H7 (cell line): ENCODE data around the gene OR51B4. TPM values are rescaled to one million over a fixed set of nuclear protein-coding genes. Genes with fewer than 3 reads are reported as not detected.
"Not testable (repeated sequence)": the region's sequence is repeated elsewhere in the genome, so short reads cannot be mapped to it uniquely, and the experiment has no call there.

Source experiments
- DNase-seq: peaks from one replicate; pipeline ENCODE4 v3.0.0; 2012
- H3K27me3 ChIP-seq: 2 replicates; pipeline ENCODE4 v1.6.0; 2011; ENCODE audit warnings: mild to moderate bottlenecking, low read length; ENCODE audit not compliant: control insufficient read depth, insufficient read depth
- H3K36me3 ChIP-seq: replicated peaks from 2 replicates; pipeline ENCODE4 v1.5.1; 2011; ENCODE audit warnings: low read length; ENCODE audit not compliant: control insufficient read depth, insufficient read depth
- H3K4me3 ChIP-seq: 2 replicates; pipeline ENCODE4 v1.5.1; 2011; ENCODE audit warnings: low read depth, mild to moderate bottlenecking, control low read depth, low read length, moderate library complexity; ENCODE audit not compliant: insufficient read depth
- total RNA-seq: library from RNA; depleted of rRNA; stranded (reverse); fragments of >200 nt; shearing (Covaris generic); gene quantifications from 2 replicates; pipeline ENCODE4 v1.2.3, GENCODE V29; 2014

The OR51B4 gene
- total RNA-seq, 1 experiment from 2014 or later: not detected

DNA sequence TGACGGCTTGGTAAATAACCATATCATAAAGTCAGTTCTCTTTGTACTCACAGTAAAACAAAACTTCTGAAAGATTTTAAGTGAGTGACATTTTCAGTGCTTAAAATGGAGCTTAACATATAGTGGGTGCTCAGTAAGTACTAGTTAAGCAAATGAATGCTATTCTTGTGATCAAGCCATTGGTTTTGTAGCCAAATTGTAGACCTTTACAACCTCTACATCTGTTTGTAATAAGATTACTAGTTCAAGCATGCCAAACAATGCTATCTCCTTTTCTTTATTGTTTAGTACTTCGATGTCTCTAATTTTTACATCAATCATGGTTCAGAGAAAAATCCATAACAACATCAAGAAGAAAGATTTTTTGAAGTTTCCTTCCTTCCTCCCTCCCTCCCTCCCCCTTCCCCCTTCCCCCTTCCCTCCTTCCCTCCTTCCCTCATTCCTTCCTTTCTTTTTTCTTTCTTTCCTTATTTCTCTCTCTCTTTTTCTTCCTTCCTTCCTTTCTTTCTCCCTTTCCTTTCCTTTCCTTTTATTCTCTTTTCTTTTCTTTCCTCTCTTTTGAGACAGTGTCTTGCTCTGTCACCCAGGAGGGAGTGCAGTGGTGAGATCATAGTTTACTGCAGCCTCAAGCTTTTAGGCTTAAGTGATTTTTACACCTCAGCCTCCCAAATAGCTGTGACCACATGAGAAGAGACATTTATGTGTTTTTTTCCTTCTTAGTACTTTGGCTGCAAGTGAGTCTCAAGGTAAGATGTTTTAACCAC, 5.7 kb upstream of the OR51B4 start:
- no peaks in the 10 kb centered on the region for H3K36me3 ChIP-seq
- H3K4me3 ChIP-seq: no peak overlapping the region
- no peaks in the 10 kb centered on the region for H3K27me3 ChIP-seq
- no peak for DNase-seq

DNA sequence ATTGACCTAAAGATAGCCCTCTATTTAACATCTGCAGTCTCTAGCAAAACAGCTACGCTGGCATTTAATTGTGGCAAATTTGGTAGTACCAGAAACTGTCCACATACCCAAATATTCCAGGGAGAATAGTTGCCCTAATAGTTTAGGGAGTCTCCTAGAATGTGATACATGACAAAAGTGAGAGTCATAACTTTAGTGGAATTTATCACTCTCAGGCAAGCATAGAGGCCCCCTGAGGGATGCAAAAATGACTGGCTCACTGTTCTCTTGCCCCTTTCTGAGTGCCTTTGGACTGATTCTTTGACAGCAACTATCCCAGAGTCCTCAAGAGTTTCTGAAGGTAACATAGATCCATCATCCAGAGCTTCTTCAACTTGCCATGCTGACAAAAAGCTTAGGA, 2.3 kb upstream of the OR51B4 start:
- no peaks in the 10 kb centered on the region for H3K27me3 ChIP-seq
- H3K4me3 ChIP-seq: no peak overlapping the region
- no peak for DNase-seq
- H3K36me3 ChIP-seq: no peaks in the 10 kb centered on the region

DNA sequence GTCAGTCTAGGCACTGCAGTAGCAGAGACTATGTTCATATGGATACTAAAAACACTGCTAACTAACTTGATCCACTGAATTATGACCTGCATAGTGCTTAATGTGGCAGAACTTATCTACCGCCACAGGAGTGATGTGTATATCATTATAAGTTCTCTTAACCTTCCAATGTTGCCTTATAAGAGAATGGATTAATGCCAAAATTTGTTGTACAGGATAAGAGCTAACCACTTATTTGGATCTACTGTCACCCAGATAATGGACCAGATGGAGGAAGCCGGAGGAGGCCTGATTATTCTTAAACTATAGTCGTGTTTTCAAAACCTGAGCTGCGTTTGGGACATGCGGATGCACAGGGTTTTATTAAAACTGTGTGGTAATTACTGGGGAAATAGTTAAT, 1.9 kb upstream of the OR51B4 start:
- no peaks in the 10 kb centered on the region for H3K36me3 ChIP-seq
- DNase-seq: no peak
- no peak overlapping the region for H3K4me3 ChIP-seq
- no peaks in the 10 kb centered on the region for H3K27me3 ChIP-seq

DNA sequence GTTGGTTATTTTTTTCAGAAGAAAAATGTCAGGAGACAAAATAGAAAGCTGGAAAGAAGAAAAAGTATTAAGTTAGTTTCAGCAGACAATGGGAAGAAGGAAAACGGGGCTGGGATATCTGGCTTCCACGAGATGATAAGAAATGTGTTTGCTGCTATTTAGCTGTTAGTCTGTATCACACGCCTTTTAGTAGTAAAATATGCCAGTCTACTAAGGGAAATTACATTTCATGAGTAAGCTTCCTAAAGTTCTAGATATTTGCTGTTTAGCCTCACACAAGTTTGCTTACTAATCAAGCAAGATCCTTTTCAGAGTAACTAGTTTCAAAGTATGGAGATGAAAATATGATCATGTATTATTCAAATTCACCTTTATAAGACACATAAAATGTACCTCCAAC, 1.5 kb downstream of the OR51B4 start:
- DNase-seq: no peak
- H3K27me3 ChIP-seq: no peaks in the 10 kb centered on the region
- no peaks in the 10 kb centered on the region for H3K36me3 ChIP-seq
- no peak overlapping the region for H3K4me3 ChIP-seq

DNA sequence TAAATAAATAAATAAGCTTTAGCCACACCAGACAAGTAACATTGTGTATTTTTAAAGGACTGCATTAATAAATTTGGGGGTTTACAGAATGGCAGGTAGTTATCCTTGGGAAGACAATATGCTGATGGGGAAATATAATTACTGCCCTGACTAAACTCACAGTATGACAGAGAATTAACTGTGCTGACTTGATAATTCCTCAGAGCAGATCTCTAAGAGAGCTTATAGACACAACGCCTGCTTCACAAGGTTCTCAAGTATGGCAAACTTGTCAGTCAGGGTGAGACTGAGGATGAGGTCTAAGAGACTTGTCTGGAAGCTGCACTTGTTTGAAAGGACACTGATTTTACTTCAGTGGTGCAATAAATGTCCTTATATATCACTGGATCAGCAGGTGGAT, 3.3 kb downstream of the OR51B4 start:
- Histone ChIP-seq H3K36me3 (no peaks in the 10 kb centered on the region), H3K27me3 (no peaks in the 10 kb centered on the region), H3K4me3 (no peak overlapping the region)
- DNase-seq: no peak

DNA sequence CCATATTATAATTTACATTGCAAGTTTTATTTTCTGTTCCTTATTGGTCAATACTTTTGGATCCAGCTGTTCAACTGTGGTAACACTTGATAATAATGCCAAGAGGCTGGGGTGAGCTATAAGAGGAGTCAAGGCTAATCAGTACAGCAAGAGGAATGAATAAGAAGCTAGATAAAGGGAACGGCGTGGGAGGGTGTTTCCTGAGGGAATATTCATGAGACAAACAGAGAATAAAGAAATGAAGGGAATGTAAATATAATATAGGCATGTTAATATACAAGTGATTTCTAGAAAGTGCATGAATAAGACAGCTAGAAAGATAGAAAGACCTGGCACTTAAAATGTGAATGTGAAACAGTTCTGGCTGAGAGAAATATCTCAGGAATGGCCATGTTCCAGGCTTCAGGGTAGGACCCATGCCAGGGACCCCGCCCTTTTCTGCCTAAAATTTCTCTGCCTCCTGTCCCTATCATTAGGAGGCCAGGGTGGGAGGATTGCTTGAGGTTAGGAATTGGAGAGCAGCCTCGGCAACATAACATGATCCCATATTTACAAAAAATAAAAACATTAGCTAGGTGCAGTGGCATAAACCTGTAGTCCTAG, 3.9 kb downstream of the OR51B4 start:
- H3K27me3 ChIP-seq: no peaks in the 10 kb centered on the region

DNA sequence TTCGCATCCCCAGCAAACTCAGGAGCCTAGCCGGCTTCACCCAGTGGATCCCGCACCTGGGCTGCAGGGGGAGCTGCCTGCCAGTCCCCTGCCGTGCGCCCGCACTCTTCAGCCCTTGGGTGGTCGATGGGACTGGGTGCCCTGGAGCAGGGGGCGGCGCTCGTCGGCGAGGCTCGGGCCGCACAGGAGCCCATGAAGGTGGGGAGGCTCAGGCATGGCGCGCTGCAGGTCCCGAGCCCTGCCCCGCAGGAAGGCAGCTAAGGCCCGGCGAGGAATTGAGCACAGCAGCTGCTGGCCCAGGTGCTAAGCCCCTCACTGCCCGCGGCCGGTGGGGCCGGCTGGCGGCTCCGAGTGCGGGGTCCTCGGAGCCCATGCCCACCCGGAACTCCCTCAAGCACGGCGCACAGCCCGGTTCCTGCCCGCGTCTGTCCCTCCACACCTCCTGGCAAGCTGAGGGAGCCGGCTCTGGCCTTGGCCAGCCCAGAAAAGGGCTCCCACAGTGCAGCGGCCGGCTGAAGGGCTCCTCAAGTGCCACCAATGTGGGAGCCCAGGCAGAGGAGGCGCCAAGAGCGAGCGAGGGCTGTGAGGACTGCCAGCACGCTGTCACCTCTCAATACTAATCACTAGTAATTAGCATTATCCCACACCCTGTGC, 7.3 kb downstream of the OR51B4 start:
- DNase-seq, H3K36me3 ChIP-seq, H3K27me3 ChIP-seq, H3K4me3 ChIP-seq: not testable (repeated sequence)

More for the DNA sequence above, 3.9 kb downstream of the OR51B4 start:
- no peak for DNase-seq
- no peaks in the 10 kb centered on the region for H3K36me3 ChIP-seq
- no peak overlapping the region for H3K4me3 ChIP-seq

DNA sequence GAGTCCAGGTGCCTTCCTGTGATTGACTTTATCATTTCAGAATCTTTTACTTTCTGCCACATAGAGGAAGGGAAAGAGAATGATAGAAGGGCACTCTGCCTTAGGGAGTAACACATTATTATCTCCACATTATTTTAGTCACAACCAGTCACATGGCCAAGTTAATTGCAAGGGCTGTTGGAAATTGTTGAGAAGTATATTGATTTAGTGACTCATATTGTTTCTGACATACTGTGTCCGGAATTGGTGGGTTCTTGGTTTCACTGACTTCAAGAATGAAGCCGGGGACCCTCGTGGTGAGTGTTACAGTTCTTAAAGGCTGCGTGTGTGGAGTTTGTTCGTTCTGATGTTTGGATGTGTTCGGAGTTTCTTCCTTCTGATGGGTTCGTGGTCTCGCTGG, 8.7 kb downstream of the OR51B4 start:
- no peak overlapping the region for H3K4me3 ChIP-seq
- no peak for DNase-seq
- H3K36me3 ChIP-seq: no peaks in the 10 kb centered on the region
- H3K27me3 ChIP-seq: no peaks in the 10 kb centered on the region

DNA sequence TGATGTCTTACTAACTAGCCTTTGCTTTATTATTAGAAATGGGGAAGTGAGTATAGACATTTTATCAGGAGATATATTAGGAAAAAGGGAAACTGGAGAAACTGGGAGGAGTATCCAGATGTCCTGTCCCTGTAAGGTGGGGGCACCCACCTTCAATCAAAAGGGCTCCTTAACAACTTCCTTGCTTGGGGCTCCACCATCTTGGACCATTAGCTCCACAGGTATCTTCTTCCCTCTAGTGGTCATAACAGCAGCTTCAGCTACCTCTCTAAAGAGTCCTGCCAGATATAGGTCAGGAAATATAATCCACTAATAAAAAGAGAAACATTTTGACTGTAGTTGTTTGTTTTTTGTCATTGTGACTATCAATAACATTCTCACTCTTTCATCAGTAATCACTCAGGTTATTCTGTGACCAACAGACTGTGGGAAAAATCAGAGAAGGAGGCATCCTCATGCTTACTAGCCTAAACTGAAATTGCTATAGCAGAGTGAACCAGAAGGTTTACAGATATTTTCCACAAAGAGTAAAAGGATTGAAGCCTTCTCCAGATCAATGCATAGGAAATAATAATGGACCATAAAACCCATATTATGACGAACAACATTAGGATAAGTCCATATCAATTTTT, 10.4 kb downstream of the OR51B4 start:
- no peak overlapping the region for H3K4me3 ChIP-seq
- no peaks in the 10 kb centered on the region for H3K27me3 ChIP-seq
- H3K36me3 ChIP-seq: no peaks in the 10 kb centered on the region
- DNase-seq: peak; percentile 54

DNA sequence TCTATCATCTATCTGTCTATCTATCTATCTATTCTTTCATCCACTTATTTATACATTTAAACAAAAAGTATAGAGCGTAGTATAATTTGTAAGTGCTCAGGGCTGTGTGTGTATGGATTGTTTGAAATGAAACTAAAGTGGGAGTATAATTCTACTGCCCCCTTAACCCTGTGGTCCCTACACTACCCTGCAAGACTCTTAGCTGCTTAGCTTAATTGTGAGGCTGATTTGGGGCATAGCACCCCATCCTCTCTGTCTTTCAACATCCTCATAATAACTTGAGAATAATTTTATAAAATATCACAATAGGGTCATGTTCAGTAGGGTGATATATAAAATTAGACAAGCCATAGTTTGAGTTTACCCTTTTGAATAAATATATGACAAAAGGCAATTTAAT, 11.6 kb downstream of the OR51B4 start:
- DNase-seq: no peak
- no peaks in the 10 kb centered on the region for H3K27me3 ChIP-seq
- no peak overlapping the region for H3K4me3 ChIP-seq
- no peaks in the 10 kb centered on the region for H3K36me3 ChIP-seq

DNA sequence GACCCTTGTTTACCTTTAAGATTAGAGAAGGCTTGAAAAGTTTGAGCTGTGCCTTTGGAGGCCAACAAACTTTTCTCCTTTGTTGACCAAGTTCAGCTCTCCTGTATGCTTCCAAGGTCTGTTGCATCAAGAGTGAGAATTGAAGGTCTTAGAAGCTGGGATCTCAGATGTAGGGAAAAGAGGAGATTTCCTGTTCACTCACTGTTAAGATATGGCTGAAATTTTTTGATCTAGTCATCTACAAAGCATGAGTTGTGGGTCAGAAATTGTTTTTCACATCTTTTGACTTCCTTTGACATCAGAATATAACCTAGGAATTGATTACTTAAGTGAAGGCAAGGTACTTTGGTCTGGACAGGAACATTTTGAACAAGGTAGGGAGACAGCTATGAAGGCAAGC, 12.1 kb downstream of the OR51B4 start:
- no peaks in the 10 kb centered on the region for H3K27me3 ChIP-seq
- DNase-seq: no peak
- H3K36me3 ChIP-seq: no peaks in the 10 kb centered on the region

DNA sequence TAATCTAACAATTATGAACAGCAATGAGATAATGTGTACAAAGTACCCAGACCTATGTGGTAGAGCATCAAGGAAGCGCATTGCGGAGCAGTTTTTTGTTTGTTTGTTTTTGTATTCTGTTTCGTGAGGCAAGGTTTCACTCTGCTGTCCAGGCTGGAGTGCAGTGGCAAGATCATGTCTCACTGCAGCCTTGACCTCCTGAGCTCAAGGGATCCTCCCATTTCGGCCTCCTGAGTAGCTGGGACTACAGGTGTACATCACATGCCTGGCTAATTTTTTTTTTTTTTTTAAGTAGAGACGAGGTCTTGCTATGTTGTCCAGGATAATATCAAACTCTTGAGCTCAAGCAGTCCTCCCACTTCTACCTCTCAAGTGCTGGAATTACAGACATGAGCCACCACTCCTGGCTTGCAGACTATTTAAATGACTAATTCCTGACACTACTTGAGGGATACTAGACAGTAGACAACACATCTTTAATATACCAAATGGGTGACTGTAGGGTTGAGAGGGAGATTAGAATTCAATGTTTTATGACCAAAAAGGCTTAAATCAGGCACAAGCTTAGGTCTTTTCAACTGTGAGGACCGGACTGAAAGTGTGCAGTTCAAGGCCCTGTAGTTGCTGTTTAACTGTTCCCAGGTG, 12.7 kb downstream of the OR51B4 start:
- Histone ChIP-seq H3K36me3 (no peaks in the 10 kb centered on the region), H3K27me3 (no peaks in the 10 kb centered on the region), H3K4me3 (no peak overlapping the region)
- DNase-seq: no peak

More for the DNA sequence above, 12.1 kb downstream of the OR51B4 start:
- no peak overlapping the region for H3K4me3 ChIP-seq

DNA sequence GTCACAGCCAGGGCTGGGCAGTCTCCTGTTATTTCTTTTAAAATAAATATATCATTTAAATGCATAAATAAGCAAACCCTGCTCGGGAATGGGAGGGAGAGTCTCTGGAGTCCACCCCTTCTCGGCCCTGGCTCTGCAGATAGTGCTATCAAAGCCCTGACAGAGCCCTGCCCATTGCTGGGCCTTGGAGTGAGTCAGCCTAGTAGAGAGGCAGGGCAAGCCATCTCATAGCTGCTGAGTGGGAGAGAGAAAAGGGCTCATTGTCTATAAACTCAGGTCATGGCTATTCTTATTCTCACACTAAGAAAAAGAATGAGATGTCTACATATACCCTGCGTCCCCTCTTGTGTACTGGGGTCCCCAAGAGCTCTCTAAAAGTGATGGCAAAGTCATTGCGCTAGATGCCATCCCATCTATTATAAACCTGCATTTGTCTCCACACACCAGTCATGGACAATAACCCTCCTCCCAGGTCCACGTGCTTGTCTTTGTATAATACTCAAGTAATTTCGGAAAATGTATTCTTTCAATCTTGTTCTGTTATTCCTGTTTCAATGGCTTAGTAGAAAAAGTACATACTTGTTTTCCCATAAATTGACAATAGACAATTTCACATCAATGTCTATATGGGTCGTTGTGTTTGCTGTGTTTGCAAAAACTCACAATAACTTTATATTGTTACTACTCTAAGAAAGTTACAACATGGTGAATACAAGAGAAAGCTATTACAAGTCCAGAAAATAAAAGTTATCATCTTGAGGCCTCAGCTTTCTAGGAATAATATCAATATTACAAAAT, 13.4 kb downstream of the OR51B4 start:
- H3K27me3 ChIP-seq: no peaks in the 10 kb centered on the region

DNA sequence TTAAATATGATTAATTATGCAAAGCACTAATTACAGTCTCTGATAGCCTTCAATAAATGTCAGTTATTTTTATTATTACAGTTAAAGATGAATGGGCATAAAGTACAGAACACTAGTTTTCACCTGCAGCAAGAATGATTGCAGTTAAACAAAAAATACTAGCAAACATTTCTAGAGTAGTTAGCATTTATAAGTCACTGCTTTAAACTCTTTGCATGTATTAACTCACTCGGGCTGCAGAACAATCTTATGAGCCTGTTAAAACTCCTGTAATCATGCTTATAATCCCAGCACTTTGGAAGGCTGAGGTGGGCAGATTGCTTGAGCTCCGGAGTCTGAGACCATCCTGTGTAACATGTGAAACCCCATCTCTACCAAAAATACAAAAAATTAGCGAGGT, 14.8 kb downstream of the OR51B4 start:
- DNase-seq: no peak
- Histone ChIP-seq H3K4me3 (no peak overlapping the region), H3K27me3 (no peaks in the 10 kb centered on the region), H3K36me3 (no peaks in the 10 kb centered on the region)

More for the DNA sequence above, 13.4 kb downstream of the OR51B4 start:
- H3K36me3 ChIP-seq: no peaks in the 10 kb centered on the region
- H3K4me3 ChIP-seq: no peak overlapping the region
- no peak for DNase-seq
